NB4 (cell line): Measurements from ENCODE around the gene NTM.
"Not testable (repeated sequence)": the region's sequence is repeated elsewhere in the genome, so short reads cannot be mapped to it uniquely, and the experiment has no call there.

Experiments used
- DNase-seq: peaks from one replicate; pipeline ENCODE4 v3.0.0; 2010; ENCODE audit warnings: low read depth
- H3K4me3 ChIP-seq: one replicate; pipeline ENCODE4 v1.5.1; 2011; ENCODE audit warnings: mild to moderate bottlenecking, low read depth, low read length, moderate library complexity
- MYC ChIP-seq: IDR thresholded peaks from 2 replicates; pipeline ENCODE4 v1.6.1; 2011; ENCODE audit warnings: low read depth, low read length
- POLR2A ChIP-seq: IDR thresholded peaks from 2 replicates; pipeline ENCODE4 v1.6.1; 2011; ENCODE audit warnings: mild to moderate bottlenecking; ENCODE audit not compliant: insufficient read length; ENCODE audit errors: extremely low read depth
- TF ChIP-seq, protein P1 (sequence below): IDR thresholded peaks from 2 replicates; pipeline ENCODE4 v1.6.1; 2011; ENCODE audit warnings: low read depth, low read length
- TF ChIP-seq, protein P2 (sequence below): IDR thresholded peaks from one replicate; pipeline ENCODE4 v1.5.1; 2012; ENCODE audit warnings: low read depth, low read length

NTM gene

GRCh38 chr11:132365650-132366049 is 995.2 kb downstream of the NTM start:
- TF ChIP-seq MYC (no peak), POLR2A (no peak)
- TF ChIP-seq, protein P1, sequence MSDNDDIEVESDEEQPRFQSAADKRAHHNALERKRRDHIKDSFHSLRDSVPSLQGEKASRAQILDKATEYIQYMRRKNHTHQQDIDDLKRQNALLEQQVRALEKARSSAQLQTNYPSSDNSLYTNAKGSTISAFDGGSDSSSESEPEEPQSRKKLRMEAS, result no peak
- TF ChIP-seq, protein P2, sequence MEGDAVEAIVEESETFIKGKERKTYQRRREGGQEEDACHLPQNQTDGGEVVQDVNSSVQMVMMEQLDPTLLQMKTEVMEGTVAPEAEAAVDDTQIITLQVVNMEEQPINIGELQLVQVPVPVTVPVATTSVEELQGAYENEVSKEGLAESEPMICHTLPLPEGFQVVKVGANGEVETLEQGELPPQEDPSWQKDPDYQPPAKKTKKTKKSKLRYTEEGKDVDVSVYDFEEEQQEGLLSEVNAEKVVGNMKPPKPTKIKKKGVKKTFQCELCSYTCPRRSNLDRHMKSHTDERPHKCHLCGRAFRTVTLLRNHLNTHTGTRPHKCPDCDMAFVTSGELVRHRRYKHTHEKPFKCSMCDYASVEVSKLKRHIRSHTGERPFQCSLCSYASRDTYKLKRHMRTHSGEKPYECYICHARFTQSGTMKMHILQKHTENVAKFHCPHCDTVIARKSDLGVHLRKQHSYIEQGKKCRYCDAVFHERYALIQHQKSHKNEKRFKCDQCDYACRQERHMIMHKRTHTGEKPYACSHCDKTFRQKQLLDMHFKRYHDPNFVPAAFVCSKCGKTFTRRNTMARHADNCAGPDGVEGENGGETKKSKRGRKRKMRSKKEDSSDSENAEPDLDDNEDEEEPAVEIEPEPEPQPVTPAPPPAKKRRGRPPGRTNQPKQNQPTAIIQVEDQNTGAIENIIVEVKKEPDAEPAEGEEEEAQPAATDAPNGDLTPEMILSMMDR, result no peak
- no peak for DNase-seq
- no peak overlapping the region for H3K4me3 ChIP-seq

GRCh38 chr11:132367293-132367692 is 996.9 kb downstream of the NTM start:
- no peak overlapping the region for H3K4me3 ChIP-seq
- no peak for DNase-seq
- TF ChIP-seq MYC (no peak), POLR2A (no peak)
- TF ChIP-seq, protein P1, result no peak
- TF ChIP-seq, protein P2, result no peak

GRCh38 chr11:132370114-132370513 is 999.7 kb downstream of the NTM start:
- not testable (repeated sequence) for DNase-seq, H3K4me3 ChIP-seq

GRCh38 chr11:132373405-132374143 is 1003.2 kb downstream of the NTM start:
- H3K4me3 ChIP-seq, result no peak overlapping the region
- DNase-seq, result no peak
- TF ChIP-seq, protein P1, result no peak
- TF ChIP-seq MYC, result no peak
- no peak for TF ChIP-seq POLR2A
- TF ChIP-seq, protein P2, result no peak

DNA sequence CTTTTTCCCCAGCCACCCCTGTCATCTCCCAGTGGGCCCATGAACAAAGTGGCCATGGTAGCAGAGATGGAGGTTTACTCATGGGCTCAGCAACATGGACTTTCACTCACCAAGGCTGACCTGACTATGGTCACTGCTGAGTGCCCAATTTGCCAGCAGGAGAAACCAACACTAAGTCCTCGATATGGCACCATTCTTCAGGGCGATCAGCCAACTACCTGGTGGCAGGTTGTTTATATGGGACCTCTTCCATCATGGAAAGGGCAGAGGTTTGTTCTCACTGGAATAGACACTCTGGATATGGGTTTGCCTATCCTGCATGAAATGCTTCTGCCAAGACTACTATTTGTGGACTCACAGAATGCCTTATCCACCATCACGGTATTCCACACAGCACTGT is 1009.1 kb downstream of the NTM start:
- TF ChIP-seq MYC (no peak), POLR2A (no peak)
- TF ChIP-seq, protein P2, result no peak
- TF ChIP-seq, protein P1, result no peak
- H3K4me3 ChIP-seq, result no peak overlapping the region

More for the DNA sequence above, 1009.1 kb downstream of the NTM start:
- DNase-seq, result no peak
